HAP-1 (cell line): Measurements from ENCODE around the gene MAP3K7.

Experiments used
- DNase-seq, 2 experiments: peaks; one replicate each; pipeline ENCODE4 v3.0.0-alpha.2; 2016 to 2020; ENCODE audit warnings: low spot score in 2 of 2
- H3K27me3 ChIP-seq: fragments of 250-450 bp; sonication (Bioruptor Pico); 2 replicates; pipeline ENCODE4 v1.5.1; 2020; ENCODE audit warnings: low read depth, mild to moderate bottlenecking, moderate library complexity
- H3K36me3 ChIP-seq: fragments of 250-450 bp; sonication (Bioruptor Pico); replicated peaks from 2 replicates; pipeline ENCODE4 v1.5.1; 2020; ENCODE audit warnings: mild to moderate bottlenecking
- H3K4me1 ChIP-seq: fragments of 250-450 bp; sonication (Bioruptor Pico); 2 replicates; pipeline ENCODE4 v1.5.1; 2020; ENCODE audit warnings: mild to moderate bottlenecking
- H3K4me3 ChIP-seq: fragments of 250-450 bp; sonication (Bioruptor Pico); 2 replicates; pipeline ENCODE4 v1.5.1; 2020; ENCODE audit warnings: mild to moderate bottlenecking, moderate library complexity
- H3K9me3 ChIP-seq: fragments of 250-450 bp; sonication (Bioruptor Pico); 2 replicates; pipeline ENCODE4 v1.5.1; 2020; ENCODE audit warnings: mild to moderate bottlenecking, moderate library complexity
- in situ Hi-C: fragments of 300-500 bp; cut with MboI; formaldehyde crosslinking; loops from 3 replicates; pipeline ENCODE4 v1.14.3; 2020; ENCODE audit warnings: low sequenced_read_pairs, inconsistent platforms, mixed read lengths

MAP3K7 gene

DNA sequence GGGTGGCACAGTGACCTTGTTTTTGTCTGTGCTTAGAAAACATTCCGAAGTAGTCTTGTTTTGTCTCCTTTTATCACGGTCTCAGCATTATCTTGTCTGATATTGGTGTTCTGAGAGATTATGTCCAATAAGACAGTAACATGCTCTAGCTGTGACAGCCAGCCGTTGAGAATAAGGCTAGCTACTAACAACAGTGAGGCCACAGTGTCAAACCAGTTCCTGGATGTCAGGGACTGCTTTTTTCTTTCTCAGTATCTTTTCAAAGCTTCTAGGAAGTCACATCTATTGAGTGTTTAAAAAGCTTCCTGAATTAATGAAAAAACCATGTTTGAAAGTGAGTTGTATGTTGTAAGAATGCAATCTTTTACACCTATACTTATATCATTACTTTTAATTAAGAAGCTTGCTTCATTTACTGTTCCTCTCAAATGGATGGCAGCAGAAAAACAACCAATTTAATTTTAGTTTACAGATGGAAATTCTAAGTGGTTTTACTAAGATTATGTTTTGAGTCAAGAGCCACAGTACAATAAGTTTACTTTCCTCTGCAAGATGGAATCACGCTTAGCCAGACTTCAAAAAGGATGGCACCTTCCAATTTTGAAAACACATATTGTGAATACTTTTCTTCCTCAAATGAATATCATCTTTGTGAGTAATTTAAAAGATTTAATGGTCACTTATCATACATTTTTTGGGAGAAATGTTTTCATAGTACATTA lies 53.1 kb downstream of the MAP3K7 start:
- peaks cover 13% of the 10 kb centered on the region for H3K4me1 ChIP-seq
- no peak for DNase-seq
- H3K36me3 ChIP-seq, result no peaks in the 10 kb centered on the region
- no peaks in the 10 kb centered on the region for H3K9me3 ChIP-seq
- no peak overlapping the region for H3K4me3 ChIP-seq
- in situ Hi-C loops, result no loop called here
- no peaks in the 10 kb centered on the region for H3K27me3 ChIP-seq

DNA sequence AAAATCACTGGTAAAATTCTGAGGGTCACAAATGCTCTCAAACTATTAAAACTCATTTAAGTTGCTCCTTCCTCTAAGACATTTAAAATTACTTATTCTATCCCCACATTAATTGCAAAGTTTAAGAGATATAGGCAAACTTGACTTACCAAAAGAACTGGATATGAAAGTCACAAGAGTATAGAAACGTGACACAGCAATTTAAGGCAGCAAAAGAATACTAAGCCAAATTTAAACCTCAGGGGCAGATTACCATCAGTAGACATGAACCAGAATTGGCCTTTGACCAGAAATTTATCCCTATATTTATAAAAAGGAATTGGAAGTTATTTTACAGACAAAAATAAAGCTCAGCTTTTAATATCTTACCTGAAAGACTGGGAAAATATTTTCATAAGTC lies 56.0 kb downstream of the MAP3K7 start:
- Histone ChIP-seq H3K9me3 (no peaks in the 10 kb centered on the region), H3K27me3 (no peaks in the 10 kb centered on the region), H3K36me3 (no peaks in the 10 kb centered on the region), H3K4me3 (no peak overlapping the region), H3K4me1 (no peaks in the 10 kb centered on the region)
- no peak for DNase-seq
- in situ Hi-C loops, result no loop called here

DNA sequence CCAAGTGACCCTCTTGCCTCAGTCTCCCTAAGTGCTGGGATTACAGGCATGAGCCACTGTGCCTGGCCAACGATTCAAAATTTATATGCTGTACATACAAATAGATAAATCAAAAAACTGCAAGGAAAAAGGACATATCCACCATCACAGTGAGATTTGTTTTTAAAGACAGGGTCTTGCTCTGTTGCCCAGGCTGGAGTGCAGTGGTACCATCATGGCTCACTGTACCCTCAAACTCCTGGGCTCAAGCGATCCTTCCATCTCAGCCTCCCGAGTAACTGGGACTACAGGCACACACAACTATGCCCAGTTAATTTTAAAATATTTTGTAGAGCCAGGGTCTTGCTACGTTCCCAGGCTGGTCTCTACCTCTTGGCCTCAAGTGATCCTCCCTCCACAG lies 61.5 kb downstream of the MAP3K7 start:
- no peaks in the 10 kb centered on the region for H3K27me3 ChIP-seq
- H3K4me1 ChIP-seq, result no peaks in the 10 kb centered on the region
- in situ Hi-C loops, result no loop called here
- H3K36me3 ChIP-seq, result no peaks in the 10 kb centered on the region
- H3K9me3 ChIP-seq, result no peaks in the 10 kb centered on the region
- no peak overlapping the region for H3K4me3 ChIP-seq
- DNase-seq, result no peak

DNA sequence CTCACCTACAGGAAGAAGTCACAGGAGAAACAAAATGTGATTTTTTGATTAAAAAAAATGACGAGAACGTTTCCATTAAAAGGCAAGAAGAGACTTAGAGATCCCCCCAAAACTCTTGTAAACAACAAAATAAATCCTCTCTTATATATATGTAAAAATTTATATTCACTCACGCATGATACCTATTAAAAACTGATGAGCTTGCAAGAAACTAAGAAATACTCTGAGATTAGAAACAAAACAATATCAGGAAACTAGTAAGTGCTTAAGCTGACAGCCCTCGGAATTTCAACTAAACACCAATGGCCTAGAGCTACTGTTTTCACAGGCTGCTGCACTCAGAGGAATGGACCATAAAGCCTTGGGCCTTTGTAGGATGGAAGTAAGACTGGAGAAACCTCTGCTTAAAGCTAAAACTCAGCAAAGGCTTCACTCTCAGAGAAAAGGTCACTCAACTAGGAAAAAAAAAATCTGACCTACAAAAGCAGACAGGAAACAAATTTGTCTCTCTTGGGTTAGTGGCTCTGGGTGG lies 63.0 kb downstream of the MAP3K7 start:
- no peaks in the 10 kb centered on the region for H3K9me3 ChIP-seq
- in situ Hi-C loops, result no loop called here
- no peak overlapping the region for H3K4me3 ChIP-seq
- H3K4me1 ChIP-seq, result no peaks in the 10 kb centered on the region
- DNase-seq, result no peak
- H3K27me3 ChIP-seq, result no peaks in the 10 kb centered on the region
- H3K36me3 ChIP-seq, result no peaks in the 10 kb centered on the region

DNA sequence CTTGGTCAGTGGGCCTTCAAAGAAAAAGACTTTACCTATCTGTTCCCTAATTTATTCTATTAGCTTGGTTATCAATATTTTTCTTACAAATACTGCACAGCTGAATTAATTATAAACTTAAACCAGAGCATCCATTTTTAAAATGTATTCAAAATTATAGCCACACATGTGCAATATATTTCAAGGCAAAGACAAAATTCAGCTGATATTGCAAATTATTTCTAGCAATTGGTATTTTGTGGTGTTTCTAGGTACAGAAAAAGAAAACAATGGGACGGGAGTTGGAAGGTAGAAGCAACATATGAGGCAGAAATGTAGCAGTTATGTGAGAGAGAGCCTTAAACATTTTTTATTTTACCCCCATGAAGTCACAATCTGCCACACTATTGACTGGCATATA lies 64.9 kb downstream of the MAP3K7 start:
- Histone ChIP-seq H3K4me3 (no peak overlapping the region), H3K4me1 (no peaks in the 10 kb centered on the region), H3K36me3 (no peaks in the 10 kb centered on the region), H3K27me3 (no peaks in the 10 kb centered on the region), H3K9me3 (no peaks in the 10 kb centered on the region)
- in situ Hi-C loops, result no loop called here
- no peak for DNase-seq

DNA sequence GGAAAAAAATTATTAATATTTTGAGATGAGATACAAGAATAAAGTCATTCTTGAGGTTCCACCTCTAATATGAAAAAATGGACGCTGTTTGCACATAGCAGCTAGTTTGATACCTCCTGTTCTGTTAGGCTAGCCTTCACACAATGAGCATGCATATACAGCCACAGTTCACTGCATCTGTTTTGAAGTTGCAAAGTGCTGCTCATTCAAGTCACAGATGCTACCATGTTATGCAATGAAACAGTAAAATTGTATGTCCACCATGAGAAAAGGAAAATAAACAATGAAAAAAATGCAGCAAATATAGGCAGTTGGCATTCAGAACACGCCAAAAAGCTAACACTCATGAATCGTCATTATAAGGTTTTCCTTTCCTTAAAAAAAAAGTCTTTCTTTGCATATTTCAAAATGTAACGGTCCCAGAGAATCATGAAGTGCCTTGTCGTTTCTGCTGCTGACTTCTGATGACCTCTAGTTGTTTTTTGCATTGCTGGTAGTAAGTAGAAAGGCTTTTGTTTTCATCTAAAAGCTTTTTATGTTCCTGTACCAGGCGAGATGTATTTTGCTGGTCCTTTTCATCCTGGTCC lies 70.7 kb downstream of the MAP3K7 start:
- H3K4me3 ChIP-seq, result no peak overlapping the region
- no peaks in the 10 kb centered on the region for H3K27me3 ChIP-seq
- in situ Hi-C loops, result no loop called here
- H3K9me3 ChIP-seq, result no peaks in the 10 kb centered on the region
- H3K36me3 ChIP-seq, result peaks cover 10% of the 10 kb centered on the region; the same call in 1 of the 2 replicates
- no peaks in the 10 kb centered on the region for H3K4me1 ChIP-seq
- DNase-seq, result no peak

DNA sequence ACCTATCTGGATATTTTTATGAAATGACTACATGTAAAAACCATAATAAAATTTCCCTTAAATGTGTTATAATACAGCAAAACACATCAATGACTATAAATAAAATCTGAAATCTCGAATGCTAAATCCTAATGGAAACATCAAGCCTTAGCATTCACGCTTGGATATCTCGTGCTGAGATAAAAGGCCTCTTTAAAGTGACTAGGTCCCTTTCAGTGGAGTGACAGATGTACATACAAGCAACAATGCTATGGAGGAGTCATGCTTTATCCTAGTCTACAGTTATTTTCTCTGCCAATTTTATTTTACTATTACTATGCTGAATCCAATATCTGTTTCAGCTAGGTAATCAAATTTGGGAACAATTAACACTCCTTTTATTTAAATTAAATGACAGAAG lies 72.4 kb downstream of the MAP3K7 start:
- in situ Hi-C loops, result no loop called here
- H3K9me3 ChIP-seq, result no peaks in the 10 kb centered on the region
- H3K27me3 ChIP-seq, result no peaks in the 10 kb centered on the region
- H3K36me3 ChIP-seq, result peaks cover 10% of the 10 kb centered on the region; the same call in 1 of the 2 replicates
- H3K4me3 ChIP-seq, result no peak overlapping the region
- DNase-seq, result no peak
- H3K4me1 ChIP-seq, result no peaks in the 10 kb centered on the region

DNA sequence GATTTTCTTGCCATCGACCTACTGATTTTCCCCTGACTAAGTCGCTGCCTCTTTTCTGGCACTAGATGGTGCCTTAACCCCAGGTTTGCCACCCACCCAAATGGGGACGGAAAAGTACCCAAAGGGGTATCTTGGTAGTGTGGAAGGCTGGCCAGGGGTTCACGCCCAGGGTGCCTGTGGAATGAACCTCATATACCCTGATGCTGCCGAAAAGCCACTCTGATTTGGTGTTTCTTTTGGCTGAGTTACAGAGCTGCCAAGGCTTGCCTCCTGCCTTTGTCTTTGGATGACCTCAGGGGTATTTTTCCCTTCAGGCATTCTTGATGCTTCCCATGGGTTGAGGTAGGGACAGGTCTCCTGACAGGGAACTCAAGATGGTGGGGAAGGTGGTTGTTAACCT lies 78.1 kb downstream of the MAP3K7 start:
- DNase-seq, result no peak
- Histone ChIP-seq H3K27me3 (no peaks in the 10 kb centered on the region), H3K36me3 (0 out of 2 replicates have a peak, but pooled peaks cover 3% of the 10 kb centered on the region), H3K9me3 (no peaks in the 10 kb centered on the region), H3K4me1 (no peaks in the 10 kb centered on the region), H3K4me3 (no peak overlapping the region)
- in situ Hi-C loops, result no loop called here

DNA sequence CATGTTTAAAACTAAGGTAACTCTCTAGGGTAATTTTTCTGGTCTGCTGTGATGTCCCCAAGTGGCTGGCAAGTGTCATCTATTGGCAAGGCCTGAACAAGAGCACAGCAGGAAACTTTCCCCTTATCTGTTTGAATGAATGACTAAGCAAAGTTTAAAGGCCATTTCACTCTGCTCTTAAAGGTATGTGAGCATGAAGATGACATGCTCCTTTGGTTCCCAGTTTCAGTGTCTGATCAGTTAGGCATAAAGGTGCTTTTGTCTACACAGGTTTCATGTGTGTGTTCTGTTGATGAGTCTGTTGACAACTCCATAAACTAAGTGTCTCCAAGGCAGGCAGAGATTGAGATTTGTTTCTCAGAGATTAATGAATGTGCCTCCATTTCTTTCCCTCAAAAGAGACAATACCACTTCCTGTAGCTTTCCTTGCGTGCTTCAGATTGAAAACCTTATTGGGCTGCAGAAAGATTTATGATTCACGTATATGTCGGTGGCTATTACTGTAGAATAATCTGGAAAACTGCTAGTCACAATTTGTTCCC lies 83.9 kb downstream of the MAP3K7 start:
- no peak for DNase-seq
- in situ Hi-C loops, result no loop called here

DNA sequence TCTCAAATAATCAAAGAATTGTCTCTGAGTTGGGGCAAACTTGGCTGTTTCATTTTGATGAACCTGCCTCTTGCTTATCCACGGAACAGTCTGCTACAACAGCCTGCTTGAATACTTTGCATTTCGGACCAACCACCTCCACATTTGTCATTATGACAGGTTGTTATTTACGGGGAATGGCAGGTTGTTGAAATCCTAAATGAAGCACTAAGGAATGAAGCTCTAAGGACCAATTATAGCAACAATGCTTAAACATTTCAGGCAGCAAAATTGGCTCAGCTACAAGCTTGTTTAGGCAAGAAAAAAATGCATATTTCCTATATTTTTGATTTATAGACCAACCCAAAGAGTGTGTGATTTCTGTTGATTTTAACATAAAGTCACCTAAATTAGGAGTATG lies 84.5 kb downstream of the MAP3K7 start:
- Histone ChIP-seq H3K4me1 (peaks cover 5% of the 10 kb centered on the region), H3K4me3 (no peak overlapping the region), H3K27me3 (no peaks in the 10 kb centered on the region), H3K36me3 (no peaks in the 10 kb centered on the region), H3K9me3 (no peaks in the 10 kb centered on the region)
- in situ Hi-C loops, result no loop called here
- DNase-seq, result no peak

More for the DNA sequence above, 83.9 kb downstream of the MAP3K7 start:
- Histone ChIP-seq H3K36me3 (no peaks in the 10 kb centered on the region), H3K27me3 (no peaks in the 10 kb centered on the region), H3K9me3 (no peaks in the 10 kb centered on the region), H3K4me1 (peaks cover 5% of the 10 kb centered on the region), H3K4me3 (no peak overlapping the region)

DNA sequence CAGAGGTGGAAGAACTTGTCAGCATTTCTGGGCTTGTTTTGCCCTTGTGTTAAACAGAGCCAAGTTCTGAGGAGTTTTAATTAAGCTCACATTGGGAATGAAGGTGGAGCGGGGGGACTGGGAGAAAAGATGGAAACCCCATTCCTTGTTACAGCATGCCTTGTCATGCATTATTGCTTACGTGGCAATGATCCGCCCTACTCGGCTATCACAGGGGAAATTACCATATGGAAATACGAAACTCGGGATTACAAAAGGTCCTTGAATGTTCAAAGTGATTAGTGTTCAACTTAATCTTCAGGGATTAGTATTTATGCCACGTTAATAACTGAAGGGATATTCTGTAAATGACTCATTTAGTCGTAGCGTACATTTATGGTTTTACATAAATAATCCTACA lies 86.4 kb downstream of the MAP3K7 start:
- Histone ChIP-seq H3K36me3 (no peaks in the 10 kb centered on the region), H3K4me1 (peaks cover 17% of the 10 kb centered on the region), H3K9me3 (no peaks in the 10 kb centered on the region), H3K4me3 (no peak overlapping the region), H3K27me3 (no peaks in the 10 kb centered on the region)
- in situ Hi-C loops, result no loop called here
- peak; percentile 57 to 68 for DNase-seq

DNA sequence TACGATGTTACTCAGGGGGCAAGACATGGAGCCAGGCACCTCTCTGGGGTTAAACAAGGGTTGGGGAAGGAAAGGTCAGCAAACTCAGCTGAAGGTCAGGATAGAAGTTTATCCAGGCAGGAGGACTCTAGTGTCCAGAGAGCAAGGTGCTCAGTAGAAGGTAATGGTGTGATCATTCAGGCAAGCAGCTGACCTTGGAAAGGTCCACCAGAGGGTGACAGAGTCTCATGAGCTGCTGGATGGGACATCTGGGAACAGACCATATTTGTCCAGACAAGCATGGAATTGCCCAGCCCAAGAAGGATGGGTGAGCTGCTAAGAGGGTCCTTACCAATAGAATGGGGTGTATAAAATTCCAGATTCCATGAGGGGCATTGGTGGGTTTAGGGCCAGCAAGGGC lies 89.5 kb downstream of the MAP3K7 start:
- H3K36me3 ChIP-seq, result no peaks in the 10 kb centered on the region
- in situ Hi-C loops, result no loop called here
- peaks cover 25% of the 10 kb centered on the region for H3K4me1 ChIP-seq
- H3K27me3 ChIP-seq, result no peaks in the 10 kb centered on the region
- no peaks in the 10 kb centered on the region for H3K9me3 ChIP-seq
- H3K4me3 ChIP-seq, result no peak overlapping the region
- peak in 1 of 2 experiments; percentile 11 for DNase-seq

DNA sequence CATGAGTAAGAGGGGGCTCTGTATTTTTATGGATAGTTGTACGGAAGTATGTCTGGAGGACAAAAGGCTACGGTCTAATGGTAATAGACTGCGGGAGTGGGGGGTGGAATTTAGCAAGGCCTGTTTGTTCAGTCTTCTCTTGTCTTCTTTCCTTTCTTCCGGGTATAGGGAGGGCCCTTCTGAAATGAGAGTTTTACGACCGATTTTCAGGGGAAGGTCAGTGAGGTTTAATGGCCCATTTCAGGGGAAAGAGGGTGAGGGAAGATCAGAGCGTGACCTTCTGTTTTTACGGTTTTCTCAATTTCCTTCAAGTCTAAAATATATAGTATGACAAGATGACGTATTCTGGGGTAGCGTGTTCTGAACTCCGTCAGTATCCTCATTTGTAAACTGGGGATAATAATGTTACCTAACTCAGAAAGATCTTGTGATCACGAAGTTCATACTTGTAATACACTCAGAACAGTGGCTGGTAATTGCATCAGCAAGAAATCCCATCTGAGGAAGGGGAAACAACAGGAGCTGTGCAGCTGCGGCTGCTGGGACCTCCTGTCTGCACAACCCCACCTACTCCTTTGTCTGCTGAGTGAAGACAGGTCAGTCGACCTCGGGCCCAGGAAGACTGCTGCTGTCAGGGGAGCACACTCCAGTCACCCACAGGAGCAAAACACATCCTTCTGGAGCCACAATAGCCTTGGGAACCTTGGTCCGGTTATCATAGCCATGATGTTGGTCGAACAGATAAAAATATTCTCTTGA lies 90.4 kb downstream of the MAP3K7 start:
- Histone ChIP-seq H3K27me3 (no peaks in the 10 kb centered on the region), H3K4me1 (peaks cover 25% of the 10 kb centered on the region), H3K36me3 (no peaks in the 10 kb centered on the region), H3K4me3 (no peak overlapping the region), H3K9me3 (no peaks in the 10 kb centered on the region)
- DNase-seq, result peak; percentile 61 to 76
- in situ Hi-C loops, result no loop called here
